ENCODE data around the gene TPST1.
"Not testable (repeated sequence)": the region's sequence is repeated elsewhere in the genome, so short reads cannot be mapped to it uniquely, and the experiment has no call there.

The TPST1 gene

DNA sequence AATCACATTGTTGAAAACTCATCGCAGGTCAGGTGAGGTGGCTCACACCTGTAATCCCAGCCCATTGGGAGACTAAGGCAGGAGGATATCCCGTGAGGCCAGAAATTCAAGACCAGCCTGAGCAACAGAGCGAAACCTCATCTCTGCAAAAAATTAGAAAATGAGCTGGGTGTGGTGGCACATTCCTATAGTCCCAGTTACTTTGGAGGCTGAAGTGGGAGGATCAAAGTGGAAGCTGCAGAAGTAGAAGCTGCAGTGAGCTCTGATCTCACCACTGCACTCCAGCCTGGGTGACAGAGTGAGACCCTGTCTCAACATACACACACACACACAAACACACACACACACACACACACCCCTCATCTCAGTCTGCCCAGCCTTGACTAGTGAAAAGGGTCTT is 190.9 kb downstream of the TPST1 start:
- not testable (repeated sequence) for DNase-seq

DNA sequence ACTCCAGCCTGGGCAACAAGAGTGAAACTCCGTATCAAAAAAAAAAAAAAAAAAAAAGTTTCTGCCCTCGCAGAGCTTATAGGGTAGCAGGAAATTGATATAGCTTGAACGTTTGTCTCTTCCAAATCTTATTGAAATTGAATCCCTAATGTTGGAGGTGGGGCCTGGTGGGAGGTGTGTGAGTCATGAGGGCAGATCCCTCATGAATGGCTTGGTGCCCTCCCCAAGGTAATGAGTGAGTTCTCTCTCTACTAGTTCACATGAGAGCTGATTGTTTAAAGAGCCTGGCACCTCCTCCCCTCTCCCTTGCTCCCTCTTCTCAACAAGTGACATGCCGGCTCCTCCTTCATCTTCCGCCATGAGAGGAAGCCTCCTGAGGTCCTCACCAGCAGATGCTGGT is 193.7 kb downstream of the TPST1 start:
- DNase-seq = not testable (repeated sequence)

DNA sequence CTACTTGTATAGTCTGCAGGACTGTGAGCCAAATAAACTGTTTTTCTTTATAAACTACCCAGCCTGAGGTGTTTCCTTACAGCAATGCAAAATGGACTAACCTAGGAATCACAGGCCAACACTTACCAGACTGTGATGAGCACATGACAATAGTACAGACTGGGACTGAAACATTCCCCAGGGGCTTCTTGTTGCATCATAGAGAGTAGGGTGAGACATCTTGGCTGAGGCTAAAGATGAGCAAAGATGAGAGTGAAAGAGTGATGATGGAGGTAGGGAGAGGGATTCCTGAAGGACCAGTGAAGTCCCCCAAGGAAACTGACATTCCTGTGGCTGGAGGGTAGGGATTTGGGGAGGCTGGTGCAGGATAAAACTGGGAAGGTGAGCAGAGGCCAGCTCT is 194.4 kb downstream of the TPST1 start:
- DNase-seq = no peak

DNA sequence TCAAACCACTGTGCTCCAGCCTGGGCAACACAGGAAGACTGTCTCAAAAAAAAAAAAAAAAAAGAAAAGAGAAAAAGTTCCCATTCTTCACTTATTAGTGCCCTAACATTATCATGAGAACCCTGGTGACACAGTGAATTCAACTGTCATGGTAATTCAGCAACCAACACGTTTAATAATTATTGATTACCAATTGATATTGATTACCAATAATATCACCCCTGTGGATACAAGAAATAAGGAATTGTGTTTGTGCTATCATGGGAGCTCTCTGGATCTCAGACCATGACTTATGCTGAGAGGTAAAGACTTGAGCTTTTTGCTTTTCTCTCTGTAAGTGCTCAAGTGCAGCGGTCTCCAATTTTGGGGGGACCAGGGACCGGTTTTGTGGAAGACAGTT is 195.3 kb downstream of the TPST1 start:
- DNase-seq = no peak

GRCh38 chr7:66401126-66401525 is 196.0 kb downstream of the TPST1 start:
- DNase-seq = not testable (repeated sequence)

DNA sequence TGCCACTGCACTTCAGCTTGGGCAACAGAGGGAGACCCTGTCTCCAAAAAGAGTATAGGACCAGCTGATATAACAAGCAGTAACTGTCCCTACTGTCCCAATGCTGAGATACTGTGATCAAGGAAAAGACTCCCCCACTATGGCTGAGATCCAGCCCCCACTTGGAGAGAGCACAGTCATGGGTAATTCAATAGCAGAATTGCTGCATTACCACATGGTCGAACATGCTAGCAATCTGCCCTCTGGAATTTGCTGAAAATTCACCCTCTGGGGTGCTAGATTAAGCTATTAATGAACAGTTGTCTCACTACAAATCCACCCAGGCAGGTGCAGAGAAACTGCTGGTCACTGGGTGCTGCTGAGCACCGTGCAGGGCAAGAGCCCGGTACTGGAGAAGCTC is 196.8 kb downstream of the TPST1 start:
- DNase-seq = not testable (repeated sequence)

DNA sequence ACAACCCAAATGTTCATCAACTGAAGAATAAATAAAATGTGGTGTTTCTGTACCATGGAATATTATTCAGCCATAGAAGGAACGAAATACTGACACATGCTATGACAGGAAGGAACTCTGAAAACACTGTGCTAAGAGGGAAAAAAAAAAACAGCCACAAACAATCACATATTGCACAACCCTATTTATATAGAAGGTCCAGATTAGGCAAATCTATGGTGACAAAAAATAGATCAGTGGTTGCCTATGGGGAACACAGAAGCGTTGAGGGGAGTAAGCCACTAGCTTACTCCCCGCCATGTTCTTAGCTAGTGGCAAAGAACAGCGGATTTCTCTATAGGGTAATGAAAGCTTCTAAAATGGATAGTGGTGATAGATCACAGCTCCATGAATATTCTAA is 198.4 kb downstream of the TPST1 start:
- DNase-seq = no peak

GRCh38 chr7:66409493-66409892 is 204.4 kb downstream of the TPST1 start:
- DNase-seq = no peak

Measured in activated T-cell treated with anti-CD3 and anti-CD28 coated beads, Interleukin-2, amount 50 U/mL, for 48 hours (primary cell).